GM23248 (cell line): ENCODE measurements around the gene ALG14. TPM values are rescaled to one million over a fixed set of nuclear protein-coding genes. Genes with fewer than 3 reads are reported as not detected.

Experiments used
- DNase-seq: peaks from one replicate; pipeline ENCODE4 v3.0.0-alpha.2; 2015
- H2AFZ ChIP-seq: fragments of 200-600 bp; sonication (generic); 2 replicates; pipeline ENCODE4 v1.6.1; 2016; ENCODE audit warnings: antibody characterized with exemption
- H3F3A ChIP-seq: fragments of 200-600 bp; sonication (generic); 2 replicates; pipeline ENCODE4 v1.6.1; 2016; ENCODE audit warnings: mild to moderate bottlenecking, antibody characterized with exemption, mixed run types; ENCODE audit not compliant: insufficient read depth
- H3K27ac ChIP-seq: fragments of 200-600 bp; sonication (generic); 2 replicates; pipeline ENCODE4 v1.5.1; 2016; ENCODE audit warnings: mild to moderate bottlenecking
- H3K27me3 ChIP-seq: fragments of 200-600 bp; sonication (generic); replicated peaks from 2 replicates; pipeline ENCODE4 v1.6.1; 2016; ENCODE audit warnings: mild to moderate bottlenecking; ENCODE audit not compliant: insufficient read depth
- H3K36me3 ChIP-seq: fragments of 200-600 bp; sonication (generic); 2 replicates; pipeline ENCODE4 v1.6.1; 2016; ENCODE audit warnings: low read depth, mild to moderate bottlenecking
- H3K4me1 ChIP-seq: fragments of 200-600 bp; sonication (generic); 2 replicates; pipeline ENCODE4 v1.6.1; 2016; ENCODE audit warnings: mild to moderate bottlenecking; ENCODE audit not compliant: insufficient read depth
- H3K4me2 ChIP-seq: fragments of 200-600 bp; sonication (generic); one replicate; pipeline ENCODE4 v1.6.1; 2016; ENCODE audit warnings: mild to moderate bottlenecking; ENCODE audit not compliant: unreplicated experiment
- H3K4me3 ChIP-seq: fragments of 200-600 bp; sonication (generic); 2 replicates; pipeline ENCODE4 v1.5.1; 2016; ENCODE audit warnings: mild to moderate bottlenecking
- H3K79me2 ChIP-seq: fragments of 200-600 bp; sonication (generic); 2 replicates; pipeline ENCODE4 v1.6.1; 2016; ENCODE audit warnings: mild to moderate bottlenecking; ENCODE audit not compliant: insufficient read depth
- H3K9ac ChIP-seq: fragments of 200-600 bp; sonication (generic); 2 replicates; pipeline ENCODE4 v1.6.1; 2016; ENCODE audit warnings: mild to moderate bottlenecking
- H3K9me2 ChIP-seq: fragments of 200-600 bp; sonication (generic); 2 replicates; pipeline ENCODE4 v1.6.1; 2016; ENCODE audit warnings: mixed run types, mild to moderate bottlenecking, moderate library complexity; ENCODE audit not compliant: insufficient read depth
- H3K9me3 ChIP-seq: fragments of 200-600 bp; sonication (generic); one replicate; pipeline ENCODE4 v1.6.1; 2017; ENCODE audit warnings: low read depth
- H4K20me1 ChIP-seq: fragments of 200-600 bp; sonication (generic); 2 replicates; pipeline ENCODE4 v1.6.0; 2016; ENCODE audit not compliant: insufficient read depth
- EZH2 ChIP-seq: fragments of 200-600 bp; sonication (generic); IDR thresholded peaks from 2 replicates; pipeline ENCODE4 v1.6.1; 2018; ENCODE audit warnings: antibody characterized with exemption, mild to moderate bottlenecking; ENCODE audit not compliant: insufficient read depth, poor library complexity, severe bottlenecking
- EZH2phosphoT487 ChIP-seq: fragments of 200-600 bp; sonication (generic); IDR thresholded peaks from 2 replicates; pipeline ENCODE4 v1.6.1; 2018; ENCODE audit warnings: antibody characterized with exemption, moderate library complexity, mild to moderate bottlenecking, low read depth; ENCODE audit not compliant: insufficient read depth
- WGBS, 2 experiments: methylation state at CpG; one replicate each; pipeline ENCODE4 v1.1.6; 2015 to 2017; ENCODE audit warnings: low lambda C conversion rate in 2 of 2, low coverage in 1 of 2; ENCODE audit errors: missing lambda C conversion rate in 2 of 2; 5-methylcytosine and 5-hydroxymethylcytosine counted together
- in situ Hi-C: fragments of 300-500 bp; cut with MboI; formaldehyde crosslinking; loops from 2 replicates; pipeline ENCODE4 v1.15.0; 2020
- polyA plus RNA-seq: library from polyadenylated mRNA; unstranded; fragments of >200 nt; fragmentation: Nextera tagmentation; extraction: Ambion mirVana; gene quantifications from 2 replicates; pipeline ENCODE4 v1.2.1, GENCODE V29; 2016
- total RNA-seq: library from RNA; depleted of rRNA; stranded (reverse); fragments of >200 nt; shearing (Covaris generic); gene quantifications from 2 replicates; pipeline ENCODE4 v1.2.3, GENCODE V29; 2014

The ALG14 gene
- total and polyA plus RNA-seq, 2 experiments from 2014 or later = 13.0 to 13.5 TPM

DNA sequence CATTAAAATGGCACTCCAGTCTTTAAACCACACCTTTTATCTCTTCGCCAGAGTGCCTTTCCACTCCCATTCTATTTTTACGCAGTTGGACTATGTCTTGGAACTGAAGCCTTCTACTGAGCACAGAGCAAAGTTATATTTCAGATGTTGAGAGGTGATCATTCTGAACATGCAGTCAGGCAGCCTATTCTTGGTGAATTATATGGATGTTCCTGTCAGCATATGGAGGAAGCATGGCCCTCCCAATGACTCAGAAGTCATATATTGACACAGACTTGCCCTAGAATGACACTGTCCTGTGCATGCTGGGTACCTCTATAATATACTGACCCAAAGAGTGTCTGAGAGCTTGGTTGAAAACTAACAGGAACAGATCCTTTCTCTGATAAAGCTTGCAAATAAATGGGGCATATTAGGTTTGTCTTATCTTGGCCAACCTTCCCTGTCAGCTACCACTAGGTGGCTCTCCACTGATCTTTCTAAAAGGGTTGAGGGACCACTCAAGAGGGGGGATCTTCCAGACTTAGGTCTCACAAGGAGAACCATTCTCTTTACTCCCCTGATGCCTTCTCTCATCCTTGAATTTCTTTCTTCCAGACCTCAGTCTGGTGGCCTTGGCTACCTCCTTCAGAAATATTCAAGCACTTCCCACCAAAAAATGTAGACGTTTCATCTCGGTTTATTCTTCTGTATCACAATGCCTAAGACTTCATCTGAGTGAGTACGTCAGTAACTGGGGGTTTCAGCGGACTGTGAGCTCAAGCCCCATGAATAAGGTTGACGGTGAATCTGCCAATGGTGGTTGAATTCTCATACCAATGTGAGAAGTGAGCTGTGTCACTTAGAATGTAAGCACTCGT, 11.8 kb upstream of the ALG14 start:
- Histone ChIP-seq H3K27me3 (peaks cover 6% of the 10 kb centered on the region), H3K36me3 (no peaks in the 10 kb centered on the region)
- 64 to 65% methylated on average over 8 of the region's 8 CpGs for WGBS, 2 experiments

GRCh38 chr1:95080879-95081278, 8.1 kb upstream of the ALG14 start:
- TF ChIP-seq EZH2phosphoT487 = no peak
- no peak for TF ChIP-seq EZH2
- Histone ChIP-seq H3K4me3 (no peak overlapping the region), H3K4me2 (no peak overlapping the region), H3K36me3 (no peaks in the 10 kb centered on the region), H3K9ac (no peak overlapping the region), H3K27me3 (peaks cover 18% of the 10 kb centered on the region), H3K9me2 (no peaks in the 10 kb centered on the region), H3K79me2 (no peaks in the 10 kb centered on the region), H3K4me1 (no peaks in the 10 kb centered on the region), H2AFZ (no peak overlapping the region), H3K9me3 (no peaks in the 10 kb centered on the region), H3K27ac (no peak overlapping the region), H3F3A (no peaks in the 10 kb centered on the region), H4K20me1 (no peaks in the 10 kb centered on the region)
- in situ Hi-C loops = no loop called here
- WGBS, 2 experiments = 54 to 59% methylated on average over 1 of the region's 1 CpG
- no peak for DNase-seq

More for the DNA sequence above, 11.8 kb upstream of the ALG14 start:
- H3K4me3 ChIP-seq = no peak overlapping the region
- peaks cover 13% of the 10 kb centered on the region for H3K4me1 ChIP-seq
- peaks cover 11% of the 10 kb centered on the region; the same call in 1 of the 2 replicates for H3F3A ChIP-seq
- no peaks in the 10 kb centered on the region for H3K79me2 ChIP-seq
- H3K4me2 ChIP-seq = no peak overlapping the region
- H3K9me3 ChIP-seq = no peaks in the 10 kb centered on the region
- H2AFZ ChIP-seq = peak overlapping the region; percentile 11; the same call in 1 of the 2 replicates
- no peak overlapping the region for H3K27ac ChIP-seq
- H4K20me1 ChIP-seq = no peaks in the 10 kb centered on the region
- in situ Hi-C loops = no loop called here
- no peak for TF ChIP-seq EZH2
- no peak for TF ChIP-seq EZH2phosphoT487
- no peaks in the 10 kb centered on the region for H3K9me2 ChIP-seq
- peak; percentile 38 for DNase-seq
- H3K9ac ChIP-seq = no peak overlapping the region

- Histone ChIP-seq H3K36me3 (no peaks in the 10 kb centered on the region), H4K20me1 (no peaks in the 10 kb centered on the region), H3K9me2 (no peaks in the 10 kb centered on the region), H3K27me3 (peaks cover 18% of the 10 kb centered on the region), H3K4me3 (no peak overlapping the region), H3K4me2 (no peak overlapping the region), H2AFZ (no peak overlapping the region), H3F3A (no peaks in the 10 kb centered on the region), H3K4me1 (no peaks in the 10 kb centered on the region), H3K9ac (no peak overlapping the region), H3K27ac (no peak overlapping the region), H3K9me3 (no peaks in the 10 kb centered on the region), H3K79me2 (no peaks in the 10 kb centered on the region)
- in situ Hi-C loops = no loop called here
- 34 to 53% methylated on average over 1 of the region's 1 CpG for WGBS, 2 experiments
- TF ChIP-seq EZH2 = no peak
- no peak for TF ChIP-seq EZH2phosphoT487
- DNase-seq = no peak
These were observed 7.7 kb upstream of the ALG14 start for GRCh38 chr1:95080446-95080845.

- H3K27ac ChIP-seq = no peak overlapping the region
- H3K9ac ChIP-seq = no peak overlapping the region
- DNase-seq = no peak
- no peaks in the 10 kb centered on the region for H3K9me2 ChIP-seq
- H3K4me3 ChIP-seq = no peak overlapping the region
- no peaks in the 10 kb centered on the region for H3F3A ChIP-seq
- no peaks in the 10 kb centered on the region for H3K36me3 ChIP-seq
- no peaks in the 10 kb centered on the region for H4K20me1 ChIP-seq
- no peak overlapping the region for H2AFZ ChIP-seq
- no peaks in the 10 kb centered on the region for H3K9me3 ChIP-seq
- TF ChIP-seq EZH2 (no peak), EZH2phosphoT487 (no peak)
- peaks cover 11% of the 10 kb centered on the region for H3K79me2 ChIP-seq
- H3K27me3 ChIP-seq = peaks cover 18% of the 10 kb centered on the region
- H3K4me2 ChIP-seq = no peak overlapping the region
- H3K4me1 ChIP-seq = peaks cover 9% of the 10 kb centered on the region
- in situ Hi-C loops = no loop called here
These were observed 3.3 kb upstream of the ALG14 start for GRCh38 chr1:95076034-95076433.

- peak overlapping the region; percentile 66; the same call in 1 of the 2 replicates for H3K27ac ChIP-seq
- in situ Hi-C loops = no loop called here
- peak; percentile 7 for DNase-seq
These were observed 695 bp upstream of the ALG14 start for GRCh38 chr1:95073446-95073845.

More at GRCh38 chr1:95073446-95073845, 695 bp upstream of the ALG14 start:
- peaks cover 3% of the 10 kb centered on the region for H3K27me3 ChIP-seq
- no peaks in the 10 kb centered on the region for H3K9me2 ChIP-seq
- no peaks in the 10 kb centered on the region for H3K9me3 ChIP-seq
- H3K4me3 ChIP-seq = peak overlapping the region; percentile 97
- no peaks in the 10 kb centered on the region for H3F3A ChIP-seq
- no peaks in the 10 kb centered on the region for H3K36me3 ChIP-seq
- TF ChIP-seq EZH2phosphoT487 (no peak), EZH2 (no peak)
- peaks cover 12% of the 10 kb centered on the region for H3K79me2 ChIP-seq
- H4K20me1 ChIP-seq = no peaks in the 10 kb centered on the region
- H3K4me1 ChIP-seq = peaks cover 9% of the 10 kb centered on the region
- H2AFZ ChIP-seq = peak overlapping the region; percentile 95
- H3K4me2 ChIP-seq = peak overlapping the region; percentile 93
- peak overlapping the region; percentile 90 for H3K9ac ChIP-seq
- WGBS, 2 experiments = 1% methylated on average over 3 of the region's 3 CpGs
